Stimulated activated CD4-positive, alpha-beta T cell treated with anti-CD3 and anti-CD28 coated beads, Interleukin-12 subunit alpha, Interleukin-12 subunit beta, amount 100 ng/mL, for 24 hours (primary cell): ENCODE data around the gene IL32.
A peak's percentile ranks its signal among the peaks of the same experiment; 100 is the strongest.

ENCODE experiments used
- DNase-seq, 2 experiments: peaks; one replicate each; pipeline ENCODE4 v3.0.0-alpha.2; 2020; ENCODE audit warnings: low read depth in 2 of 2

IL32 gene

GRCh38 chr16:3027983-3028715 is 37.3 kb upstream of the IL32 start:
- DNase-seq = peak; percentile 75 to 91

GRCh38 chr16:3028716-3029319 is 36.6 kb upstream of the IL32 start:
- no peak for DNase-seq

- peak in 1 of 2 experiments; percentile 51 for DNase-seq
These were observed 35.8 kb upstream of the IL32 start for GRCh38 chr16:3029491-3030221.

DNA sequence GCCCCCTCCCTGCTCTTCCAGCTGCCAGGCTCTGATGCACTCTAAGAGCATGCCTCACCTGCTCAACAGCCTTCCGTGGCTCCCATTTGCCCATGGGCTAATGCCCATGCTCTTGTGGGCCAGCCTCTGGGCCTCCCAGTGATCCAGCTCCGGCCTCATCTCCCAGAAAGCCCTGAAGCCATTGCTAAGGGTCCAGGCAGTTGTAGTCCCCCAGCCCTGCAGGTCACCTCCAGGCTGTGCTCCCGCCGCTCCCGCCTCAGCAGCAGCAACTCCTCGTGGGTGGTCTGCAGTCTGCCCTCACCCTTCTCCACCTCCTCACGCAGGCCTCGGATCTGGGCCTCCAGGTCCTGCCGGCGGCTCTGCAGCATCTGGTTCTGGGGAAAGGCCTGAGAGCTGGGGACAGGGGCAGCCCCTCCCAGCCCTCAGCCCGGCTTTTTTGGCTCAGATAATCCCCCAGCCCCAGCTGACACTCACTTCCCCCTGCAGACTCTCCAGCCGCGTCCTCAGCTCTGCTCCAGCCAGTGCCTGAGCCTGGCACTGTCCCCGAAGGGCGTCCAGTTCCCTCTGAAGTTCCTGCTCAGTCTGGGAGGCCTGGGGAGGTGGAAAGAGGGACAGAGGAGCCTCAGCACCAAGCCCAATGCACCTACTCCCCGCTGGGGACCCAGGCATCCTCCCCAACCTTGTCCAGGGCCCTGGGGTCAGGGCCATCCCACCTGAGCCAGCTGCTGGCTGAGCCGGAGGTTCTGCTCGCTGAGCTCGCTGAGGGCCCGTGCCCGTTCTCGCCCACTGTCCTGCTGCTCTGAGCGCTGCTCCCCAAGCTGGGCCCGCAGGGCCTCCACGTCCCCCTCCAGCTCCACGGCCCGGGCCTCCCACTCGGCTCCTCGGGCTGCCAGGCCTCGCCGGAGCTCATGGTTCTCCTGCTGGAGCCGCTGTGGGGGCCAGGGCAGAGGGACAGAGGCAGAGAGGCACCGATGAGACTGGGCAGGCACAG is 34.9 kb upstream of the IL32 start:
- no peak for DNase-seq

DNA sequence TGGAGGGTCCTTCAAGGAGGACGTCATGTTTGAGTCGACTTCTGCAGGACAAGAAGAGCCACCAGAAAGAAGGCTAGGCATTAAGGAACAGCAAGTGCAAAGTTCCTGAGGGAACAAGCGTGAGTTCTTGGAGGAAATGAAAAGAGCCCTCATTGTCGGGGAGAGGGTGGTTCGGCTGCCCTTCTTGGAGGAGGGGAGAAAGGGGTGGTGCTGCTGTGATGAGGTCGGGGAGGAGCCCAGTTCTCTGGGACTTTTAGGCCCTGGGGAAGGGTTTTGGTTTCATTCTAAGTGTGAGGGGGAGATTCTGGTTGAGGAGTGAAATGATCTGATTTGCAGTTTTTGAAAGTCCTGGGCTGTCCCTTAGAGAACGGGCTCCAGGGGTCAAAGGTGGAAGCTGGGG is 32.8 kb upstream of the IL32 start:
- no peak for DNase-seq

DNA sequence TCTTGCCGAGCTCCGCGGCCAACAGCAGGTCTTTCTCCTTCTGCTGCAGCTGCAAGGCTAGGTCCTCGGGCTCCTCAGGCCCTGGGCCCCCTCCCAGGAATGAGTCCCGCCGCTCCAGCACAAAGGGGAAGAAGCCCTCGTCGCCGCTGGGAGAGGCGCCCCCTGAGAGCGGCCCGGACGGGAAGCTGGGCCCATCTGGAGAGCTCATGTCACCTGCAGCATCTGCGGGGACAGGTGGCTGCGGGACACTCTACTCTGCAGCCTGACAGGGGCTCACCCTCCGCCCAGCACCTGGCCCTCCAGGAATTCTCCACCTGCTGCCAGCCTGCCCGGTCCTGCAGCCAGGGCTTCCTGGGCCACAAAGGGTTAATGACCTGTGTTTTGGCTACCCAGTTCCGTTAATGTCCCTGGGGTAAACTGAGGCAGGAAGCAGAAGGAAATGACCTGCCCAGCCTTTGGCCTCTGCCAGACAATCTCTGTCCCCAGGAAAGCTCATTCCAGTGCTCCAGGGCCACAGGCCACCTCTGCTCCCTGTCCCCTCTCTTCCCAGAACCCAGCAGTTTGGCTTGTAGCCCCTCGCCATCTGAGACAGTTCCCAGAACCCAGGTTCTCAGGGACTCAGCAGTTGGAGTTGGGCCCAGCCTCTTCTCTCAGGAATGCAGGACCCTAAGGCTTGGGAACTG is 30.0 kb upstream of the IL32 start:
- no peak for DNase-seq

DNA sequence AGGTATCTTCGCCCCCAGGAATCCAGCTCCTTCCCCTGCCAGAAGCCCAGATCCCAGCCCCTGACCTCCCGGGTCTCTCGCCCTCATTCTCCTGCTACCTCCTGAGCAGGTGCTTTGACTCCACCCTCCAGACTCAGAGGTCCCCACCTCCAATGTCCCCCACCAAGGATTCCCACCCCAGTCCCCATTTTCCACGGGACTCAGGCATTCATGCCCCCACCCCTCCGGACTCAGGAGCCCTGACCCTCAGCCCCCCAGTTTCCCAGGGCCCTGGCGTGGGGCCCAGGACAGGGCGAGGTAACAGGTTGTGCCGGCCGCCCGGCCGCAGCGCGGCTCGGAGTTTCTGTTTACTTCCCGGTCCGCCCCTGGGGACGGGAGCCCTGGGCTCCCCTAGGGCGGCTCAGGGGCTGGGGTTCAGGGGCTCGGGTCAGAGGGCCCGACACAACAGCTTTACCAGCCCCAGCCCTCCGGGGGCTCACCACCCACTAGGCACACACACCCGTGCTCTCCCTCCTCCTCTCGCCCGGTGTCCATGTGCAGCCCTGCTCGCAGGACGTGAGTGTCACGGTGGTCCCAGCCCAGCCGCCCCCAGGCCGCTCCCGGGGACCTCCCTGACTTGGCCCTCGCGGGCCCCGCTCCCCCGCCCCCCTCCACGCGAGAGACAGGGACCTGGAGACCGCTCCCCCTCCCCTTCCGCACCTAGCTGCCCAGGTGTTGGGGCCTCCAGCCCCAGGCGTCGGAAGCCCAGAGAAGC is 29.3 kb upstream of the IL32 start:
- no peak for DNase-seq

- no peak for DNase-seq
These were observed 28.6 kb upstream of the IL32 start, which contains the start of gene BICDL2 for GRCh38 chr16:3036726-3037315. TSS of gene BICDL2 (minus strand) at chr16:3036944. CDS start at chr16:3035496, 1,448 bp downstream.

DNA sequence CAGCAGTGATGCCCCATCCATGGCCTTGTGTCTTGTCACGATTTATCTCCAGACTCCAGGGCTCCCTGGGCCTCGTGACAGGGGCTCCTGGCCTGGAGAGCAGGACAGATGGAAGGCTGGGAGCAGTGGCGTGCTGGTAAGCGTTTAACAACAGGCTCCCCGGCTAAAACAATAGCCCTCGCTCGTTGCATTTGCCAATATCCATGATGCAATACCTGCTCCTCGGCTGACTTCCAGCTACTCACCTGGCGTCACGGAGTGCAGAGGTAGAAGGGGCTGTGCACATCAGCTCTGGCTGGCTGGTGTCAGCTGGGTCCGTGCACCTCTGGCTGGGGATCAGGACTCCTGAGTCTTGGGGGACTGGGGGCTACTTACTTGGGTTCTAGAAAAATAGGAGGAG is 27.2 kb upstream of the IL32 start:
- DNase-seq = no peak

DNA sequence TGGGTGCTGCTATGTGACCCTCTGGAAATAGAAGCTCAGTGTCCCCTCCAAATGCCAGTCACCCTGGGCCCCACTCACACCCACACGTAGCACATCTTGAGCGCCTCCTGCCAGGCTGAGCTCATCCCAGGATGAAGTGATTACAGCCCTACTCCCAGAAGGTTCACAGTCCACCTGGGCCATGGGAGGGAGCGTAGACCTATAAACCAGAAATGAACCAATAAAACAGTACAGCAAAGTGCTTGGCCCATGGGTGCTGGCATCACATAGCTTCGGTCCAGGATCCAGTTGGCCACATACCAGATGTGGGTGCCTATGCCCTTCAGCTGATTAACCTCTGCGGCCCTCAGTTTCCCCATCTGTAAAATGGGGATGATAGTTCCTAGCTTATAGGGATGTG is 26.5 kb upstream of the IL32 start:
- DNase-seq = no peak

GRCh38 chr16:3042376-3042775 is 23.1 kb upstream of the IL32 start:
- no peak for DNase-seq

GRCh38 chr16:3044708-3045107 is 20.7 kb upstream of the IL32 start:
- no peak for DNase-seq

DNA sequence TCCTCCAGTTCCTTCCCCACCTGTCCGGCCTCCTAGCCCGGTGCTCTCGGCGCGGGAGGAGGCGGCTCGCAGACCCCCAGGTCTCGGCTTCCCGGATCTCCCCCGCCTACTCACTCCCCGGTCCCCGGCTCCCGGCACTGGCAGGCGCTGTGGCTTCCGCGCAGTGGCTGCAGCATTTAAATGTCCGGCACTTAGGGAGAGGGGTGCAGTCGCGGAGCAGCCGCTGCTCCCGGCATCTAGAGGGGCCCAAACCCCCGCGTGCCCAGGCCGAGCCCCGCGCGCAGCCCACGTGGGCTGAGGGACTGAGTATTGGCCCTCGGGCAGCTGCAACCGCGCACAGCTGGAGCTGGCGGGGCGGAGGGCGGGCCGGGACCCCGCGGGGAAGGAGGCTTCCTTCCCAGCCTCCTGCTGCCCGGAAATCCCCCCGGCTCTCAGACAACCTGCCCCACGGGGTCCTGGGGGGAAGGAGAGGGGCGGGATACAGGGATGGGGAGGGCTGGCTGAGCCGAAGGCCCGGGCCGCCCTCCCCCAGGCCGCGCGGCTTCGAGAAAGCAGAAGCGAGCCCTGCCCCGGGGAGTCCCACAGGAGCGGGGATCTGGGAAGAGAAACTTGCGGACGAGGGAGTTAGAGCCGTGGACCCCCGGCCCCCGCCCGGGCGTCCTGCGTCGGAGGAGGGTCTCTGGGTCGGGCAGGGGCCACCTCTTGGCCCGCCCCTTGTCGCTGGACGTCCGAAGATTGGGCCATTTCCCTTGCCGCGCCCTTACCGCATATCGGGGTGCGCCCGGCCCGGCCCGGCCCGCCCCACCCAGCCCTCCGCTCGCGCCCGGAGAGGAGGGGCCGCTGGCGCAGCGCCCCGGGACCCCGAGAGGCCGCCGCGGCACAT is 19.4 kb upstream of the IL32 start, which contains the start of gene MMP25:
TSS of gene MMP25 (plus strand) at position 804 of the 883 bp plus-strand sequence. CDS start 357 bp downstream, outside the sequence.
- no peak for DNase-seq

DNA sequence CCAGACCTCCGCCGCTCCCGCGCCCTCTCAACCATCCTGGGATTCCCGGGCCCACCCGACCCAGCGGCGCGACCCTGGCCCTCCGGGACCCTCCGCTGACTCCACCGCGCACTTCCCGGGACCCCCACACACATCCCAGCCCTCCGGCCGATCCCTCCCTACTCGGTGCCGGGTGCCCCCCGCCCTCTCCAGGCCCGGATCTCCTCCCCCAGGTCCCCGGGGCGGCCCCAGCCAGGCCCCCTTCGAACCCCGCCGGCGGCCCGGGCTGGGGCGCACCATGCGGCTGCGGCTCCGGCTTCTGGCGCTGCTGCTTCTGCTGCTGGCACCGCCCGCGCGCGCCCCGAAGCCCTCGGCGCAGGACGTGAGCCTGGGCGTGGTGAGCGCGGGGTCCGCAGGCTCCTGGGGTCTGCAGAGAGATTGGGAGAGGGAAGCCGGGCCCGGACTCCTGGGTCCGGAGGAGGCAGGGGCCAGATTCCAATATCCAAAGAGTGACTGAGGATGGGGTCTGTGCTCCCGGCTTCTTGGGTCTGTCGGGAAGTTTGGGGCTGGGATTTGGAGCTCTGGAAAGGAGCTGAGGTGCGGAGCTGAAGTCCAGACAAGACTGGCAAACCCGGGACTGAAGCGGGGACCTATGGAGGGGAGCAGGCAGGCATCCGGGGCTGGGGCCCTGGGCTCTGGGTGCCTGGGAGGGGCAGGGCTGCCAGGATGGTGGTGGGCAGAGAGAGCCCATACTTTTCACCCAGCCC is 18.6 kb upstream of the IL32 start:
- no peak for DNase-seq

- no peak for DNase-seq
These were observed 18.1 kb upstream of the IL32 start for GRCh38 chr16:3047387-3047720.

DNA sequence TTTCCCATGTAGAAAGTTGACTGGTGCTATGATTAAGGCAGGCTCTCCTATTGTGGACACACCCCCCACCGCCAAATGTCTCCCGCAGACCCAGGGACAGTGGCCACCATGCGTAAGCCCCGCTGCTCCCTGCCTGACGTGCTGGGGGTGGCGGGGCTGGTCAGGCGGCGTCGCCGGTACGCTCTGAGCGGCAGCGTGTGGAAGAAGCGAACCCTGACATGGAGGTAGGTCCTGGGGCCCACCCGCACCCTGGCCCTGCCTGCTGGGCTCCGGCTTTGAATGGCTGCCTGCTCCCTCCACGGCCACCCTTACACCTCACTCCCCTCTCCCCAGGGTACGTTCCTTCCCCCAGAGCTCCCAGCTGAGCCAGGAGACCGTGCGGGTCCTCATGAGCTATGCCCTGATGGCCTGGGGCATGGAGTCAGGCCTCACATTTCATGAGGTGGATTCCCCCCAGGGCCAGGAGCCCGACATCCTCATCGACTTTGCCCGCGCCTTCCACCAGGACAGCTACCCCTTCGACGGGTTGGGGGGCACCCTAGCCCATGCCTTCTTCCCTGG is 15.4 kb upstream of the IL32 start:
- DNase-seq = no peak

GRCh38 chr16:3050487-3050886 is 15.0 kb upstream of the IL32 start:
- no peak for DNase-seq

DNA sequence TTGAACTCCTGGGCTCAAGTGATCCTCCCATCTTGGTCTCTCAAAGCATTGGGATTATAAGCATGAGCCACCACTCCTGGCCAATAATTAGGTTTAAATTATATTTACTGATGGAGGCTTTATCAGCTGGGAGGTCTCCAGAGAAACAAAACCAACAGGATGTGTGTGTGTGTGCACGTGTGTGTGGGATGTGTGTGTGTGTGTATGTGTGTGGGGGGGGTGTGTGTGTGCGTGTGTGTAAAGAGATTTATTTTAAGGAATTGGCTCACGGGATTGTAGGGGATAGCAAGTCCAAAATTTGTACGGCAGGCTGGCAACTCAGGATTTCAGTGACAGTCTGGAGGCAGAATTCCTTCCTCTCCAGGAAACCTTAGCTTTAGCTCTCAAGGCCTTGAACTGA is 14.4 kb upstream of the IL32 start:
- DNase-seq = no peak
